DOHH2 (cell line): ENCODE measurements around the gene AURKB.

ENCODE experiments used
- H3F3A ChIP-seq: fragments of 200-600 bp; sonication (generic), shearing (Covaris generic); 2 replicates; pipeline ENCODE4 v1.6.0; 2016; ENCODE audit warnings: antibody characterized with exemption, mild to moderate bottlenecking; ENCODE audit not compliant: control insufficient read depth, insufficient read depth
- H3K27ac ChIP-seq: fragments of 200-600 bp; sonication (generic); 2 replicates; pipeline ENCODE4 v1.5.1; 2014; ENCODE audit warnings: low read depth, mild to moderate bottlenecking, low read length, moderate library complexity
- H3K27me3 ChIP-seq: fragments of 200-600 bp; sonication (generic); 2 replicates; pipeline ENCODE4 v1.6.1; 2014; ENCODE audit warnings: mild to moderate bottlenecking, low read length, mixed read lengths; ENCODE audit not compliant: control insufficient read depth
- H3K36me3 ChIP-seq: fragments of 200-600 bp; sonication (generic); 2 replicates; pipeline ENCODE4 v1.6.1; 2014; ENCODE audit warnings: mild to moderate bottlenecking, low read length, moderate library complexity, mixed read lengths; ENCODE audit not compliant: control insufficient read depth
- H3K4me1 ChIP-seq: fragments of 200-600 bp; sonication (generic); 2 replicates; pipeline ENCODE4 v1.6.1; 2014; ENCODE audit warnings: mild to moderate bottlenecking, low read length, mixed read lengths; ENCODE audit not compliant: control insufficient read depth
- H3K4me2 ChIP-seq: fragments of 200-600 bp; sonication (generic); 2 replicates; pipeline ENCODE4 v1.6.0; 2014; ENCODE audit warnings: mild to moderate bottlenecking, low read length, moderate library complexity
- H3K4me3 ChIP-seq: fragments of 200-600 bp; sonication (generic); 2 replicates; pipeline ENCODE4 v1.5.1; 2014; ENCODE audit warnings: mild to moderate bottlenecking, low read length, mixed read lengths
- H3K79me2 ChIP-seq: fragments of 200-600 bp; sonication (generic); 2 replicates; pipeline ENCODE4 v1.6.1; 2014; ENCODE audit warnings: mild to moderate bottlenecking, low read length, mixed read lengths; ENCODE audit not compliant: control insufficient read depth
- H3K9me2 ChIP-seq: fragments of 200-600 bp; sonication (generic); replicated peaks from 2 replicates; pipeline ENCODE4 v1.6.1; 2014; ENCODE audit warnings: mild to moderate bottlenecking, low read length, mixed read lengths; ENCODE audit not compliant: control insufficient read depth
- H3K9me3 ChIP-seq: fragments of 200-600 bp; sonication (generic); 2 replicates; pipeline ENCODE4 v1.6.1; 2014; ENCODE audit warnings: antibody characterized with exemption, low read length, mixed read lengths; ENCODE audit not compliant: control insufficient read depth, insufficient read depth
- H4K20me1 ChIP-seq: fragments of 200-600 bp; sonication (generic); 2 replicates; pipeline ENCODE4 v1.6.0; 2014; ENCODE audit warnings: low read depth, mild to moderate bottlenecking, antibody characterized with exemption, low read length, moderate library complexity; ENCODE audit not compliant: control insufficient read depth, insufficient read depth
- EZH2phosphoT487 ChIP-seq: fragments of 200-600 bp; sonication (generic); IDR thresholded peaks from 2 replicates; pipeline ENCODE4 v1.6.1; 2017; ENCODE audit warnings: borderline replicate concordance, mild to moderate bottlenecking, antibody characterized with exemption, low read length, moderate library complexity, mixed read lengths
- TF ChIP-seq, protein P1 (sequence below): fragments of 200-600 bp; sonication (generic); IDR thresholded peaks from one replicate; pipeline ENCODE4 v1.5.1; 2014; ENCODE audit warnings: antibody characterized with exemption, mild to moderate bottlenecking, low read depth, low read length; ENCODE audit not compliant: poor library complexity, severe bottlenecking

Gene AURKB

DNA sequence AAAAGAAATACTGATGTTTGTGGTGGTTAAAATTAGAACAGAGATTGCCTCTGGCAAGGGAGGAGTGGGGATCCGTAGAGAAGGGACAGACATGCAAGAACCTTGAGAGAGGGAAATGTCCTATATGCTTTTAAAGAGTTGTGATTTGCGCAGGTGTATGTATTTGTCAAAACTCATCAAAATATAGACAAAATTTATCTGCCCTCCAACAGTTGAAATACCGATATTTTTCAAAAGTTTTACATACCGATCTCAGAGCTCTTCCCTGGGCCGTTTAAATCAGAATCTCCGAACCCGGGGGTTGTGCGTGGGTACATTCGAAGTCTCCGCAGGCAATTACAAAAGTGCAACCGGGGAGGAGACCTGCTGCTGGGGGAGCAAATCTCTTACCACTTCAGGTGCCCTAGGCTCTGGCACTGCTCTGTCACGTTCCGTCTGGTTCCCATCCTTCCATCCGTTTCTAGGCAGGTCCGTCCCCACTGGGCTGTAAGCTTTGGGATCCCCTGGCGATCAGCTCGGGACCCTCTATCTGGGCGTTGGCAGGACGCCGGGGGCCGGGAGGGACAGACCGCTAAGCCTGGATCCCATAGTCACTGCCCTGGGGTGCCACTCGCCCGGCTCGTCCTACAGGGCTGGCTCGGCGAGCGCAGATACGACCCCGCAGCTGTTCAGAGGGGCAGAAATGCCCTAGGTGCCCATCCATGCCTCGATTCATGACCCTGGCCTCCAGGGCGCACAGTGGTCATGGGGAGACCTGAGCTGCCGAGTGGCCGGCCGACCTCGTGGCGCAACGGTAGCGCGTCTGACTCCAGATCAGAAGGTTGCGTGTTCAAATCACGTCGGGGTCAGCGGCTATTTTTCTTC lies 24.6 kb downstream of the AURKB start:
- no peaks in the 10 kb centered on the region for H3K9me2 ChIP-seq
- H3K27ac ChIP-seq, result peak overlapping the region; percentile 84
- H3K36me3 ChIP-seq, result no peaks in the 10 kb centered on the region; the same call in 1 of the 2 replicates
- TF ChIP-seq, protein P1, sequence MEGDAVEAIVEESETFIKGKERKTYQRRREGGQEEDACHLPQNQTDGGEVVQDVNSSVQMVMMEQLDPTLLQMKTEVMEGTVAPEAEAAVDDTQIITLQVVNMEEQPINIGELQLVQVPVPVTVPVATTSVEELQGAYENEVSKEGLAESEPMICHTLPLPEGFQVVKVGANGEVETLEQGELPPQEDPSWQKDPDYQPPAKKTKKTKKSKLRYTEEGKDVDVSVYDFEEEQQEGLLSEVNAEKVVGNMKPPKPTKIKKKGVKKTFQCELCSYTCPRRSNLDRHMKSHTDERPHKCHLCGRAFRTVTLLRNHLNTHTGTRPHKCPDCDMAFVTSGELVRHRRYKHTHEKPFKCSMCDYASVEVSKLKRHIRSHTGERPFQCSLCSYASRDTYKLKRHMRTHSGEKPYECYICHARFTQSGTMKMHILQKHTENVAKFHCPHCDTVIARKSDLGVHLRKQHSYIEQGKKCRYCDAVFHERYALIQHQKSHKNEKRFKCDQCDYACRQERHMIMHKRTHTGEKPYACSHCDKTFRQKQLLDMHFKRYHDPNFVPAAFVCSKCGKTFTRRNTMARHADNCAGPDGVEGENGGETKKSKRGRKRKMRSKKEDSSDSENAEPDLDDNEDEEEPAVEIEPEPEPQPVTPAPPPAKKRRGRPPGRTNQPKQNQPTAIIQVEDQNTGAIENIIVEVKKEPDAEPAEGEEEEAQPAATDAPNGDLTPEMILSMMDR, result no peak
- TF ChIP-seq EZH2phosphoT487, result no peak
- H3K79me2 ChIP-seq, result peaks cover 21% of the 10 kb centered on the region
- H3K4me1 ChIP-seq, result peaks cover 32% of the 10 kb centered on the region
- H3K4me2 ChIP-seq, result peak overlapping the region; percentile 86
- H3K27me3 ChIP-seq, result 0 out of 2 replicates have a peak, but pooled peaks cover 6% of the 10 kb centered on the region
- H3F3A ChIP-seq, result peaks cover 27% of the 10 kb centered on the region
- 0 out of 2 replicates have a peak, but pooled peaks cover 6% of the 10 kb centered on the region for H4K20me1 ChIP-seq
- H3K9me3 ChIP-seq, result no peaks in the 10 kb centered on the region
- H3K4me3 ChIP-seq, result peak overlapping the region; percentile 95

DNA sequence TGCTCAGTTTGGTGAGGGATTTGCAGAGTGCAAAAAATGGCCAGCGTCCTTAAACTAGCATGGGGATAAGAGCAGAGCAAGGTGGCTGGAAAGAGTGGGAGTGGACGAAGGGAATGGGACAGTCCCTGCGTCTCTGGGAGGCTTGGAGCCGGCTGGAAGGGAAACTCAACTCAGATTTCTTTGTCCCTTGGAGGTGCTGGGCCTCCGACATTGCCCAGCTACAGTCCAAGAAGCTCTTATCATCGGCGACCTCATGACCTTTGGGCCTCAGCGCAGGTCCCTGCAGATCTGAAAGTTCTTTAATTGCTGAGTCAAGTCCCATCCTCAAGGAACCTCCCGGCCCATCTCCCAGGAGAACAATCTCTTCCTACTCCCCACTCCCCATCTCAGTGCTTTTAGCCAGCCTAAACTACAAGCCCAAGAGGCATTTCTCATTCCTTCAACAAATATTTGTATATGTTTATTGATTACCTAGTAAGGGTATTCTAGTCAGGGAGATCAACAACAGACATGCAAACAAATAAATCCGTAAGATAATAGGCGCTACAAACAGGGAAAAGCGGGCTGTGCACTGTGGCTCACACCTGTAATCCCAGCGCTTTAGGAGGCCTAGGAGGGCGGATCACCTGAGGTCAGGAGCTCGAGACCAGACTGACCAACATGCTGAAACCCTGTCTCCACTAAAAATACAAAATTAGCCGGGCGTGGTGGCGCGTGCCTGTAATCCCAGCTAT lies 33.2 kb downstream of the AURKB start:
- peak overlapping the region; percentile 92 for H3K4me3 ChIP-seq
- H4K20me1 ChIP-seq, result 0 out of 2 replicates have a peak, but pooled peaks cover 2% of the 10 kb centered on the region
- H3K27ac ChIP-seq, result no peak overlapping the region
- no peaks in the 10 kb centered on the region for H3K27me3 ChIP-seq
- H3K4me1 ChIP-seq, result peaks cover 36% of the 10 kb centered on the region
- H3K79me2 ChIP-seq, result peaks cover 22% of the 10 kb centered on the region
- H3K36me3 ChIP-seq, result peaks cover 6% of the 10 kb centered on the region; the same call in 1 of the 2 replicates
- TF ChIP-seq, protein P1, result no peak
- no peak for TF ChIP-seq EZH2phosphoT487
- H3K4me2 ChIP-seq, result peak overlapping the region; percentile 87
- no peaks in the 10 kb centered on the region for H3K9me2 ChIP-seq
- peaks cover 14% of the 10 kb centered on the region for H3F3A ChIP-seq
- H3K9me3 ChIP-seq, result no peaks in the 10 kb centered on the region

DNA sequence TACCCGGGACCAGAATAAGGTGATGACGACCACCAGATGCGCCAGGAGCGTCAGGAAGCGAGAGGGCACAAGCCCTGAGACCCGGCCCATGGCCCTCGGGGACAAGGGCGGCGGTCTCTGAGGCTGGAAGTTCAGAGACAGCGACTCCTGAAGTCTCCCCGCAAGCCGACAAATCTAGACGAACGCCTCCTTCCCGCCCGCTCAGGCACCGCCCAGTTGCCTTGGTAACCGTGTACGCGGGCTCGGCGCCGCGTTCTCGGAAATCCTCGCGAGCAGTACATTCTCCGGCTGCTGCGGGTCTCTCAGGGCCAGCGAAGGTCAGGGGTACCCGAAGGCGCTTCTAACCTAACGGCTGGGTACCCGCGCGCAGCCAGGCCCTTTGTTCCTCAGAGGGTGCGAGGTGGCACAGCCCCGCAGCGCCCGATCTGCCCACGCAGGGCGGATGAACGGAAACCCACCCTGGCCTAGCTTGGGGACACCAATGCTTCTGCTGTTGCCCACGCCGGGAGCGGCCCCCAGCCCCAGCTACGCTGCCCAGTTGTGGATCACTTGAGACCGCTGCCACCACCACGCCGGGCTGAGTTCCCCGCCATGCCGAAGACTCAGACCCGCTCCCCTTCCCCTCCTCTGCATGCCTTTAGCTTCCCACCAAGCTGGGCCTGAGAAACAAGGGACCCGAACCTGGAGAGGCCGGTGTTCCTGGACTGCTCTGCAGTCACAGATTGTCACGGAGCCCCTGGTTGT lies 34.0 kb downstream of the AURKB start, which contains the start of gene TMEM107:
TMEM107 (minus strand) TSS at position 184 of the 744 bp plus-strand sequence; CDS start at position 90, 94 bp downstream.
- Histone ChIP-seq H3K27ac (peak within 1 kb of the TSS; percentile 67), H3K9me2 (no peaks in the 10 kb centered on the region), H4K20me1 (0 out of 2 replicates have a peak, but pooled peaks cover 3% of the 10 kb centered on the region), H3K4me2 (peak within 1 kb of the TSS; percentile 87), H3F3A (peaks cover 14% of the 10 kb centered on the region), H3K9me3 (no peaks in the 10 kb centered on the region), H3K79me2 (peaks cover 22% of the 10 kb centered on the region), H3K27me3 (no peaks in the 10 kb centered on the region), H3K4me3 (peak within 1 kb of the TSS; percentile 92), H3K4me1 (peaks cover 37% of the 10 kb centered on the region), H3K36me3 (peaks cover 6% of the 10 kb centered on the region; the same call in 1 of the 2 replicates)
- TF ChIP-seq EZH2phosphoT487, result no peak
- TF ChIP-seq, protein P1, result peak; percentile 45
